Keratinocyte (primary cell): ENCODE measurements around the gene CRAMP1. TPM values are rescaled to one million over a fixed set of nuclear protein-coding genes. Genes with fewer than 3 reads are reported as not detected.

Experiments
- DNase-seq: peaks from one replicate; pipeline ENCODE4 v3.0.0-alpha.2; 2011; ENCODE audit warnings: low read depth, missing footprints, low spot score
- FAIRE-seq: peaks from 2 replicates; lab custom pipeline; 2011; peaks lifted over from hg19 to GRCh38; lab: Jason Lieb, UNC
- H2AFZ ChIP-seq: 2 replicates; pipeline ENCODE4 v1.6.0; 2012; ENCODE audit warnings: low read length, control low read depth, inconsistent platforms; ENCODE audit not compliant: control insufficient read depth
- H3K27ac ChIP-seq: 2 replicates; pipeline ENCODE4 v1.5.1; 2011; ENCODE audit warnings: low read length; ENCODE audit not compliant: control insufficient read depth, insufficient read depth
- H3K27me3 ChIP-seq: 3 replicates; pipeline ENCODE4 v1.6.0; 2011; ENCODE audit warnings: low read length; ENCODE audit not compliant: control insufficient read depth, insufficient read depth; ENCODE audit errors: extremely low read depth
- H3K36me3 ChIP-seq, 2 experiments: 2 replicates in 1 of 2; 3 replicates in 1 of 2; pipeline ENCODE4 v1.5.1; 2011; ENCODE audit warnings: low read length in 2 of 2, mild to moderate bottlenecking in 1 of 2; ENCODE audit not compliant: control insufficient read depth in 2 of 2, insufficient read depth in 2 of 2; ENCODE audit errors: extremely low read depth in 1 of 2
- H3K4me1 ChIP-seq: 3 replicates; pipeline ENCODE4 v1.5.1; 2011; ENCODE audit warnings: low read length; ENCODE audit not compliant: control insufficient read depth, insufficient read depth; ENCODE audit errors: extremely low read depth
- H3K4me2 ChIP-seq: 3 replicates; pipeline ENCODE4 v1.6.0; 2011; ENCODE audit warnings: low read depth, low read length; ENCODE audit not compliant: control insufficient read depth, insufficient read depth; ENCODE audit errors: extremely low read depth
- H3K4me3 ChIP-seq, 3 experiments: fragments of 200-600 bp in 1 of 3; sonication (generic) in 1 of 3; 2 replicates in 2 of 3; 3 replicates in 1 of 3; pipeline ENCODE4 v1.5.1; 2011 to 2016; ENCODE audit warnings: low read length in 3 of 3, mild to moderate bottlenecking in 3 of 3, control low read depth in 2 of 3, inconsistent platforms in 1 of 3, low read depth in 1 of 3, mixed read lengths in 1 of 3, mixed run types in 1 of 3, moderate library complexity in 1 of 3; ENCODE audit not compliant: control insufficient read depth in 2 of 3, insufficient read depth in 2 of 3; ENCODE audit errors: extremely low read depth in 1 of 3
- H3K79me2 ChIP-seq: 2 replicates; pipeline ENCODE4 v1.6.0; 2012; ENCODE audit warnings: low read length; ENCODE audit not compliant: control insufficient read depth, insufficient read depth
- H3K9ac ChIP-seq: 3 replicates; pipeline ENCODE4 v1.6.0; 2011; ENCODE audit warnings: low read length; ENCODE audit not compliant: control insufficient read depth, insufficient read depth; ENCODE audit errors: extremely low read depth
- H3K9me1 ChIP-seq: 3 replicates; pipeline ENCODE4 v1.6.0; 2011; ENCODE audit warnings: low read length; ENCODE audit not compliant: control insufficient read depth, insufficient read depth; ENCODE audit errors: extremely low read depth
- H3K9me3 ChIP-seq: 2 replicates; pipeline ENCODE4 v1.5.1; 2012; ENCODE audit warnings: low read depth, low read length; ENCODE audit not compliant: control insufficient read depth
- H4K20me1 ChIP-seq: 3 replicates; pipeline ENCODE4 v1.6.0; 2011; ENCODE audit warnings: low read length; ENCODE audit not compliant: control insufficient read depth, insufficient read depth; ENCODE audit errors: extremely low read depth
- EZH2 ChIP-seq: IDR thresholded peaks from one replicate; pipeline ENCODE4 v1.6.1; 2012; ENCODE audit warnings: inconsistent platforms, mild to moderate bottlenecking, low read length, moderate library complexity
- dilution Hi-C: fragments of 300-500 bp; cut with MboI; formaldehyde crosslinking; loops from one replicate; pipeline ENCODE4 v1.7.0; 2020; ENCODE audit warnings: low sequenced_read_pairs; ENCODE audit not compliant: extremely low pct_ligation_motif_present
- polyA plus RNA-seq, 5 experiments: library from polyadenylated mRNA; depleted of rRNA in 3 of 5; stranded (reverse) in 3 of 5; stranded (forward) in 1 of 5; unstranded in 1 of 5; fragments of >200 nt; gene quantifications; 1 replicate in 1 of 5; 2 replicates in 3 of 5; 3 replicates in 1 of 5; pipeline versions ENCODE4 v1.2.1 to v1.2.3, GENCODE V29; 2011 to 2012; ENCODE audit warnings: missing spikeins in 2 of 5, low read depth in 1 of 5, low replicate concordance in 1 of 5
- TF ChIP-seq, protein P1 (sequence below), 3 experiments: IDR thresholded peaks in 1 of 3; conservative IDR thresholded peaks in 1 of 3; optimal IDR thresholded peaks in 1 of 3; 2 replicates in 2 of 3; 3 replicates in 1 of 3; pipeline versions ENCODE3 to v1.5.1; 2011; ENCODE audit warnings: low read length in 3 of 3, mild to moderate bottlenecking in 3 of 3, moderate library complexity in 2 of 3, control low read depth in 1 of 3, inconsistent platforms in 1 of 3; ENCODE audit not compliant: insufficient read depth in 2 of 3; ENCODE audit errors: extremely low read depth in 1 of 3

The CRAMP1 gene
- polyA plus RNA-seq, 1 donor (not counting 4 experiments of a cell fraction or from before 2014, with no cell fraction given) = 6.5 TPM

DNA sequence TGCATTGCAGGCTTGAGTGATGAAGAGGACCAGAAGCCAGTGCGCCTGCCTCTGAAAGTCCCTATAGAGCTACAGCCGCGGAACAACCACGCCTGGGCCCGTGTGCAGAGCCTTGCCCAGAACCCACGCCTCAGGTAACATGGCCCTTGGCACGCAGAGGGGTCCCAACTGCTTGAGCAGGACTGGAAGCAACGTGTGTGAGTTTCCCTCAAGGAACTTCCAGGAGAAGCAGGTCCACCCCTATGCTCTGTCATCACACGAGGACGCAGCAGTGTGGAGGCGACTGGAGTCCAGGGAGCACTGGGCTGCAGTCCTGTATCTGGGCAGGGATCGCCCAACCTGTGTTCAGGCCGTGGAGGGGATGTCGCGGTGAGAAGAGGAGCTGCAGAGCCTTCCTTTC, 40.9 kb downstream of the CRAMP1 start:
- Histone ChIP-seq H3K27ac (no peak overlapping the region), H3K9me3 (no peaks in the 10 kb centered on the region), H3K79me2 (peaks cover 2% of the 10 kb centered on the region), H3K4me1 (no peaks in the 10 kb centered on the region), H3K9me1 (no peaks in the 10 kb centered on the region), H3K27me3 (no peaks in the 10 kb centered on the region), H3K36me3 (peaks cover 30% of the 10 kb centered on the region in 2 experiments), H2AFZ (no peak overlapping the region), H3K4me3 (no peak overlapping the region), H3K4me2 (no peak overlapping the region), H4K20me1 (peaks cover 10% of the 10 kb centered on the region), H3K9ac (no peak overlapping the region)
- FAIRE-seq (no peak), DNase-seq (no peak)
- no peak for TF ChIP-seq EZH2
- TF ChIP-seq, protein P1, sequence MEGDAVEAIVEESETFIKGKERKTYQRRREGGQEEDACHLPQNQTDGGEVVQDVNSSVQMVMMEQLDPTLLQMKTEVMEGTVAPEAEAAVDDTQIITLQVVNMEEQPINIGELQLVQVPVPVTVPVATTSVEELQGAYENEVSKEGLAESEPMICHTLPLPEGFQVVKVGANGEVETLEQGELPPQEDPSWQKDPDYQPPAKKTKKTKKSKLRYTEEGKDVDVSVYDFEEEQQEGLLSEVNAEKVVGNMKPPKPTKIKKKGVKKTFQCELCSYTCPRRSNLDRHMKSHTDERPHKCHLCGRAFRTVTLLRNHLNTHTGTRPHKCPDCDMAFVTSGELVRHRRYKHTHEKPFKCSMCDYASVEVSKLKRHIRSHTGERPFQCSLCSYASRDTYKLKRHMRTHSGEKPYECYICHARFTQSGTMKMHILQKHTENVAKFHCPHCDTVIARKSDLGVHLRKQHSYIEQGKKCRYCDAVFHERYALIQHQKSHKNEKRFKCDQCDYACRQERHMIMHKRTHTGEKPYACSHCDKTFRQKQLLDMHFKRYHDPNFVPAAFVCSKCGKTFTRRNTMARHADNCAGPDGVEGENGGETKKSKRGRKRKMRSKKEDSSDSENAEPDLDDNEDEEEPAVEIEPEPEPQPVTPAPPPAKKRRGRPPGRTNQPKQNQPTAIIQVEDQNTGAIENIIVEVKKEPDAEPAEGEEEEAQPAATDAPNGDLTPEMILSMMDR (optimal IDR thresholded peaks at IDR 0.05 in 1 of 3, IDR thresholded peaks at IDR 0.05 in 1 of 3, conservative IDR thresholded peaks at IDR 0.05 in 1 of 3; ENCODE audit: extremely low read depth in 1 of 3, insufficient read depth in 2 of 3, low read length in 3 of 3) = no peak
- dilution Hi-C loops = no loop called here

DNA sequence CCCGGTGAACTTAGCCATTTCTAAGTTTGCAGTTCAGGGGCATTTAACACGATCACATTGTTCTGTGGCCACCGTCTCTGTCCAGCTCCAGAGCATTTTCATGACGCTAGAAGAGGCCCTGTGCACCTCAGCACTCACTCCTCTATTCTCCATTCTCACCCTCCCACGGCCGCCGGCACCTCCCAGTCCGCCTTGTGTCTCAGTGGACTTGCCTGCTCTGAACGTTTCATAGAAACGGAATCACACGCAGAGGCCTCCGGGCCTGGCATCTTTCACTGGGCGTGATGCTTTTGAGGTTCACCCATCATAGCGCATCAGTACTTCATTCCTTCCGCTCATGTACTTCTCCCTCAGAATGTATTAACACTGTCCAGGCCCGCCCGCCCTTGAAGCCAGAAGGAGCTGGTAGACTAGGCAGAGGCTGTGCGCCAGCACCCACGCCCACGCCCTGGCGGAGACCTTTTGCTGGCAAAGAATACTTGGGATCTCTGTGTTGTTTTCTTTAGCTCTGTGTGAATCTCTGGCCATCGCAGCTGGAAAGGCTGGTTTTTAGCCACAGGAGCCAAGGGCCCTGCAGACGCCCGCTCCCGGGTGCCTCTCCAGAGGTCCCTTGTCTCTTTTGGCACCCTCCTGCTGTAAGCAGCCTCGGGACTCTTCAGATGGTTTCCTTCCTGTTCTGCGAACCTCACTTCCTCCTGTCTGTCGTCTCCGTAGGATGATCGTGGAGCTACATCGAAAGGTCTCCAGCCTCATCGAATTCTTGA, 42.5 kb downstream of the CRAMP1 start:
- FAIRE-seq = no peak
- dilution Hi-C loops = no loop called here

More for the DNA sequence above, 42.5 kb downstream of the CRAMP1 start:
- peaks cover 10% of the 10 kb centered on the region for H4K20me1 ChIP-seq
- no peak overlapping the region for H3K27ac ChIP-seq
- no peak overlapping the region for H3K4me3 ChIP-seq
- no peaks in the 10 kb centered on the region for H3K9me3 ChIP-seq
- TF ChIP-seq, protein P1 (optimal IDR thresholded peaks at IDR 0.05 in 1 of 3, IDR thresholded peaks at IDR 0.05 in 1 of 3, conservative IDR thresholded peaks at IDR 0.05 in 1 of 3; ENCODE audit: extremely low read depth in 1 of 3, insufficient read depth in 2 of 3, low read length in 3 of 3) = no peak
- TF ChIP-seq EZH2 = no peak
- no peak overlapping the region for H3K4me2 ChIP-seq
- no peak for DNase-seq
- H3K4me1 ChIP-seq = no peaks in the 10 kb centered on the region
- H2AFZ ChIP-seq = no peak overlapping the region
- no peak overlapping the region for H3K9ac ChIP-seq
- peaks cover 33% of the 10 kb centered on the region in 2 experiments for H3K36me3 ChIP-seq
- no peaks in the 10 kb centered on the region for H3K27me3 ChIP-seq
- H3K79me2 ChIP-seq = no peaks in the 10 kb centered on the region
- H3K9me1 ChIP-seq = no peaks in the 10 kb centered on the region
